Glomerular endothelial cell (primary cell): ENCODE results near the gene FAM3D. TPM values are rescaled to one million over a fixed set of nuclear protein-coding genes. Genes with fewer than 3 reads are reported as not detected.
"Not testable (repeated sequence)": the region's sequence is repeated elsewhere in the genome, so short reads cannot be mapped to it uniquely, and the experiment has no call there.

Source experiments
- DNase-seq: peaks from one replicate; pipeline ENCODE4 v3.0.0-alpha.2; 2011; ENCODE audit warnings: low read depth, low spot score; ENCODE audit errors: extremely low read depth
- total RNA-seq: library from RNA; depleted of rRNA; stranded (reverse); fragments of >200 nt; gene quantifications from 2 replicates; pipeline ENCODE4 v1.2.3, GENCODE V29; 2015

FAM3D gene
- total RNA-seq: 0.18 and 1.4 TPM in 2 replicates

DNA sequence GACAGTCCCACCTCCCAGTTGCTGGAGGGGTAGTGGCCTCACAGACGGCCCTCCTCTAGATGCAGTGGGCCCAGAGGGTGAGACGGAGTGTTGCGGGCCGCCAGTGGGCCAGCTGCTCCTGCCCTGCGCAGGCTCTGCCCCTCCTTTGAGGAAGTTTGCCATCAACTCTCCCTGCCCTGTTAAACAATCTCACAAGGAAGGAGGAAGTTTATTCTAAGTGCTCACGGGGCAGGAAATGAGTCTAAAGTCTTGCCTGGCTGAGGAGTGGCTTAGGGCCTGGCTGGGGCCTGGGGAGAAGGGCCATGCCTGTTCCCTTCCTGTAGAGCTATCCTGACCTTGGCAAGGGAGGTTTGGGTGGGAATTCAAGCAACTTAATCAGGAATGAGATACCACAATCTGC, at the start of gene FAM3D:
FAM3D (minus strand) TSS at position 92 of the 400 bp plus-strand sequence. CDS start 11,211 bp downstream, outside the sequence.
- DNase-seq: no peak

DNA sequence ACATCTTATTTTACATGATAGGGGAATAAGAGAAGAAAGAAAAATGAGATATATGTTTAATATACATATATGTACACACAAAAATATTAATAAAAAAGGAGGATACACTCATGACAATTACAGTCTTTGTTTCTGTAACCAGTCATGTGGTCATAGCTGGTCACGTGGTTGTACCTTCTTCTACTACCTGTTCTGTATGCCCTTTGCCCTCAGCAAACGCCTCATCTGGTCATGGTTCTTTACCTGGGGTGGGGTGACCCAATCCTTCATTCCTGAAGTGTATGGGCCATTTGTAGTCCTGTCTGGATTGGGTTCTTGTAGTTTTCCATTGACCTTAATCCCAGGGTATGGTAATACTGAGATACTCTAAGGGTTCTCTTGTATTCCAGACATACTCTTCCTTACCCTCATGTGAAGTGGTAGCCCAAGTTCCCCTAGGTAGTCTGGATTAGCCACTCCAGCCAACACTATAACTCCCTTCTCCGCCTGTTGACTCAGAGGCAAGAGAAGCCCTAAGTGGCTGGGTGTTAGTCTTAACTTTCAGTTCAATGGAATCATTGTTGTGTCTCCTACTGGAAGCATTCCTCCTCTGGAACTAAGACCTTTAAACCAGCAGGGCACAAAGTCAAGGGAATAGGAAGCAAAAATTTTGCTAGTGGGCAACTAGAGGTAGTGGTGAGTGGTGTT, 47.3 kb upstream of the FAM3D start:
- no peak for DNase-seq

DNA sequence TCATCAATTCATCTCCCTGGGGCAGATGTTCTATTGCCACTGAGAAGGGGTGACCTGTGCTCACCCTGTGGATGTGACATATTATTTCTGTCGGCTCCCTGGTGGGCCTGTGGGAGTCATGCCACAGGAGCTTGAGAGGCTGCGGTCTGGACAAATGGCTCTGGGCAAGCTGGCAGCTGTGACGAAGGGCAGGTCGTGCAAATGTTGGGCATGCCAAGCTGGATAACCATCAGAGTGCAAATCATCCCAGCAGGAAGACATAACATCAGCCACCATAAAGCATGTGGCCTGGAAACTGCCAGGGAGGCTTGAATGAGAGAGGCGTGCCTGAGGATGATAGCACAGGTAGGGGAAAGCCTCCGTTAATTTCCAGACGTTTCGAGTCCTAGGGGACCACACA, 45.3 kb upstream of the FAM3D start:
- no peak for DNase-seq

- DNase-seq: not testable (repeated sequence)
These were observed 42.4 kb upstream of the FAM3D start for GRCh38 chr3:58708983-58709382.

DNA sequence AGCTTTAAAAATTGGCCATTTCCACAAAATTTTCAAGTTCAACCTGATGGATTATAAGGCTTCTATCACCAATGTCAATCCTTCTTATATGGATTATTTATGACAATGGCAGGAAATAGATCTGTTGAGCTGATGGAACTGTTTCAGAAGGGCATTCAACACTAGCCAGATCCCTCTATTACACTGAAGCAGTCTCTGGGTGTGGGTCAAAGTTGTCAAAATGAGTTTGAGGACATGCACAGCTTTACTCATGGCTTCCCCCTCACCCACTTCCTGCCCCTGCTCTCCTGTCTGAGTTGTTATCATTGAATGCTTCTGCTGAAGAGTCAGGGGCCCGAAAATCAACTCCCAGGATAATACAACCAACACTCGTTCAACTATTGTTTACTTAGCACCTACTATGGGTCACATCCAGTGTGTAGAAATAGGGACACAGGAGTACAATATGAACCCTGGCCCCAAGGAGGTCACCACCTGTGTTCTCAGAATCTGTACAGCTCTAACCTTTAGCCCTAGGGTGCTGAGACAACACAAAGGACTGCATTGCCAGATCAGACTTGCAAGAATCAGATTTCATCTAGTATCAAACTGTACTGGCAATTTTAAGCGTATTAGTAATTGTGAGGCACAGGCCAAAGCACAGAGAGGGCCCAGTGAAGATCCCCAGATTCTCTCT, 41.7 kb upstream of the FAM3D start:
- DNase-seq: no peak

DNA sequence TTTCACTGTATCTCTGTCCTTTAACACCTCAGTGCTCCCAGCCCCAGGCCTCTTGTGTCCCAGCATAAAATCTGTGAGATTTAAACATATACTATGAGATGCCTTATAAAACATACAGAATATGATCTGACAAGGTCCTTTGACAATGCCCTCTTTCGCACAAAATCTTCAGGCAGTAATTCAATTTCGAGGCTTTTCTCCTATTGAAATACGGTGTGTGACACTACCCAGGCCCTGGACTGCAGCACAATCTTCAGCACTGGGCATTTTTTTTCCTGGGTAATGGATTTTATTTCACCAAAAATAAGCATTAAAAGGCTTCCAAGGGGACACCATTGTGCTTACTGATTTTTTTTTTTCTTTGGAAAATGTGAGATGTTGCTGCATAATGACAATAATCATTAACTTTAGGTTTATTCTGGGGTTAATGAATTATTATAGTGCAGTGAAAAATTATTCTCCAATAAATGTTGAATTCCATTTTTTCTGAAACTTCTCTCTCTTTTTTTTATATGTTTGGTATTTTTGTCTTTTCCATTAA, 40.9 kb upstream of the FAM3D start:
- no peak for DNase-seq

DNA sequence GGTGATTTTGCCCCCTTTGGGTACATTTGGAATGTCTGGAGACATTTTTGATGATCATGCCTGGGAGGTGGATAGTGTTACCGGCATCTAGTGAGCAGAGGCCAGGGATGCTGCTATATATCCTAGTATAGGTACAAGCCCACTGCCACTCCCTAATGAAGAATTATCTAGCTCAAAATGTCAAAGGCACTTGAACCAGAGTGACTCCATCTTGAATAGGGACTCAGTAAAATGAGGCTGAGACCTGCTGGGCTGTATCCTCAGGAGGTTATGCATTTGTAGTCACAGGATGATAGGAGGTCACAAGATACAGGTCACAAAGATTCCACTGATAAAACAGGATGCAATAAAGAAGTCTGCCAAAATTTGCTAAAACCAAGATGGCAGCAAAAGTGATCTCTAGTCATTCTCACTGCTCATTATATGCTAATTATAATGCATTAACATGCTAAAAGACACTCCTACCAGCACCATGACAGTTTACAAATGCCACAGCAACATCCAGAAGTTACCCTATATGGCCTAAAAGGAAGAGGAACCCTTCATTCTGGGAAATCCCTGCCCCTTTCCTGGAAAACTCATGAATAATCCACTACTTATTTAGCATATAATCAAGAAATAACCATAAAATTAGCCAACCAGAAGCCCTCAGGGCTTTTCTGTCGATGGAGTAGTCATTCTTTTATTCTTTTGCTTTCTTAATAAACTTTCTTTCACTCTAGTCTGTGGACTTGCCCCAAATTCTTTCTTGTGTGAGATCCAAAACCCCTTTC, 40.0 kb upstream of the FAM3D start:
- no peak for DNase-seq

DNA sequence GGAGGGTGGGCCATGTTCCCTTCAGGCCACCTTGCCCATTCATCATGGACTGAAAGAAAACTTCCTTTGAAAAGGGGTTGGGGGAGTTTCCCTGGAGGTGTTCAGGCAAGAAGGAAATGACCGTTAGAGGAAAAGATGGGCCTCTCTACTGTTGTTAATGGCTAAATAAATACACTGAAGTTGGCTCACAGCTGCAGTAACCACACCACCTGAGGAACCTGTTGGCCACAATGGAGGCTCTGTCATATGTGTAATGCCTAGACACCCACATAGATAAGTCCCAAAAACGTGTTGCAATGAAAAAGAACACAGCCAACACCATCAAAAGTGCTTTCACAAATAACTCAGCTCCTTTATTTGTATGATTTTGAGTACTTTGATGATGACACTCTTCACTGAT, 38.2 kb upstream of the FAM3D start:
- no peak for DNase-seq

- not testable (repeated sequence) for DNase-seq
These were observed 37.7 kb upstream of the FAM3D start for GRCh38 chr3:58704304-58704703.

DNA sequence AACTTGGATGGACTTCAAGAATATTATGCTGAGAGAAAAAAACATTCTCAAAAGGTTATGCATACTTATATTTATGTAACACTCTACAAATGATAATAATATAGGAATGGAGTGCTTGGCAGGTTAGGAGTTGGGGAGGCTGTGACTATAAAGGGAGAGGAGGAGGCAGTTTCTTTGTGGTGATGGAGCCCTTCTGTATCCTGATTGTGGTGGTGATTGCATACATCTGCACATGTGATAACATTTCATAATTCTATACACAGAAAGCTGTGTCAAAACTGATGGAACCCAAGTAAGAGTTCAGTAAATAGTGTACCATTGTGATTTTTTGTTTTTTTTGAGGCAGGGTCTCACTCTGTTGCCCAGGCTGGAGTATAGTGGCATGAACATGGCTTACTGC, 31.7 kb upstream of the FAM3D start:
- DNase-seq: no peak

DNA sequence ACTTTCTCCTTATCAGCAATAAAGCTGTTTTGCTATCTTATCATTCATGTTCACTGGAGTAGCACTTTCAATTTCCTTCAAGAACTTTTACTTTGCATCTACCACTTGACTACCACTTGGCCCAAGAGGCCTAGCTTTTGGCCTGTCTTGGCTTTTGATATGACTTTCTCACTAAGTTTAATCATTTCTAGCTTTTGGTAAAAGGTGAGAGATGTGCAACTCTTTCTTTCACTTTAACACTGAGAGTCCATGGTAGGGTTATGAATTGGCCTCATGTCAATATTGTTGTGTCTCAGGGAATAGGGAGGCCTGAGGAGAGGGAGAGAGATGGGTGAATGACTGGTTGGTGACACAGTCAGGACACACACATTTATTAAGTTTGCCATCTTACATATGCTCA, 31.0 kb upstream of the FAM3D start:
- no peak for DNase-seq

DNA sequence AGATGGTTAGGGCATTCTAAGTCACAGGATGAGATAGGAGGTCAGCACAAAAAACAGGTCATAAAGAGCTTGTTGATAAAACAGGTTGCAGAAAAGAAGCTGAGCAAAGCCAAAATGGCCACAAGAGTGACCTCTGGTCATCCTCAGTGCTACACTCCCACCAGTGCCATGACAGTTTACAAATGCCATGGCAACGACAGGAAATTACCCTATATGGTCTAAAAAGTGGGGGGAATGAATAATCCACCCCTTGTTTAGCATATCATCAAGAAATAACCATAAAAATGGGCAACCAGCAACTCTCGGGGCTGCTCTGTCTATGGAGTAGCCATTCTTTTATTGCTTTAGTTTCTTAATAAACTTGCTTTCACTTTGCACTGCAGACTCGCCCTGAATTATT, 30.2 kb upstream of the FAM3D start:
- not testable (repeated sequence) for DNase-seq

DNA sequence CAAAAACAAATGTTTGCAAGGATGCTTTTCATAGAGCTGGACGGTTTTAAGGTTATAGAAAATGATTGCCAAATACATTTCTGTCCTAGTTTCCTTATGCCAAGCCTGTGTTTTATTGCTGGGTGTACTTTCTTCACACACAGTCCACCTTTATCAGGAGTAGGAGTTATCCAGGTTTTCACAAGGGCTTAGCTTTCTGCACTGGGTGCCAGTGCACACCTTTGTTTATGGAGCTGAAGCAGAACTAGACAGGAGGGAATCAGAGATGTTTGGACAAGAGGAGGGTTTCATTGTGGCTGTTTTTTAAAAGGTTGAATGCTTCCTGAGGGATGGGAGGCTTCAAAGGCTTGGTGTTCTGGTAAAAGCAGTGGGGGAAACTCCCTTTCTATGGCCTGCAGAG, 29.5 kb upstream of the FAM3D start:
- no peak for DNase-seq

DNA sequence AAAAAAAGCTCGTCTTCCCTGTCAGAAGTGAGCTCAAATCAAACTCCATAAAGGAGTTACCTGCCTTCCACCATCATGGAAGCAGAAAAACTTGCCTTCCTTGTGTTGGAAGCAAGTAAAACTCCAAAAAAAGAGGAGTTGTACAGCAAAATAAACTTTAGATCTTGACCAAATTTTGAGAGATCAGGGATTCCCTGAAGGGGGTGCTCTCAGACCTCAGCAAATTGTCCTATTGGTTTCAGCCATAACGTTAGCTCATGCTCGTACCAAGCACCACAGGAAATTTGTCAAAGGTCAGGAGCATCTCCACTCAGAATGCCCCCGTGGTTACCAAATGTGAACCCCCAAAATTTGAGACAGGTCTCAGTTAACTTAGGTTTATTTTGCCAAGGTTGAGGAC, 28.7 kb upstream of the FAM3D start:
- DNase-seq: not testable (repeated sequence)

DNA sequence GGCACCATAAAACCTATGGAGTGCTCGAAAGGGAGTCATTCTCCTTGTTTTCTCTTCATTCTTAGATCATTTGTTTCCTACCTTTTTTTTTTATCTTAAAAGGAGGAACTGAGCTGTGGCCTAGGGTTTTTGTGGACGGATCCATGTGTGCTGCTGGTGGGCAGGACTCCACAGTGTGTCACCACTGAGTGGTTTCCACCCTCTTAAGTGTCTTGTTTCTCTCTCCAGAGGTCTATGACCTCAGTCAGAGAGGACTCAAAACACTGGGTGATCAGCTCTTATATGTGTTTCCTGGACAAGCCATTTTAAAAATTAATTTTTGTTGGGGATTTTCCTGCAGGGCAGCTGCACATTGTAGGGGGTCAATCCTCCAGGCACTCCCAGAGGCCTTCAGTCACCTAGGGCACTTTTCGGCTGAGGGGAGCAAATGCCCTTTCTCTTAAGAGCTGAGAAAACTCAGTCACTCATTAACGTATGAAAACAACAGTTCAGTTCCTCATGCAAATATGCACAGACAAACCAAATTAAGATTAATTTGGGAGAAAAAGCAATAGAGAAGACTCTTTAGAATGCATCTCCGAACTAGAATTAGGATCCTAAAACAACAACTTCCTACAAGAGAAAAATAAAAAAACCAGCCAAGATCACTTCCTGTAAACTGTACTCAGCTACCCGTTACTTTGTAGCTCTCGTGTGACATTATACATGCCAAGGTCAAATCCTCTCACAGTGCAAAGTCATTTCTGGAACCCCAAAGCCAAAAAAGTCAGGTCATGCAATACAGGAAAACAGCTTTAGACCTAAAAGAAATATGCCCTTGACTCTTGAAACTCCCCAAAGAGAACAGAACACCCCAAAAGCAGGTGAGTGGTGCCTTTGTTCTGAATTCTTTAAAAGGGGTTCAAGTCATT, 27.6 kb upstream of the FAM3D start:
- DNase-seq: no peak

- DNase-seq: no peak
These were observed 25.9 kb upstream of the FAM3D start for GRCh38 chr3:58692484-58692883.

- DNase-seq: peak; percentile 10
These were observed 25.4 kb upstream of the FAM3D start for GRCh38 chr3:58691997-58692396.

DNA sequence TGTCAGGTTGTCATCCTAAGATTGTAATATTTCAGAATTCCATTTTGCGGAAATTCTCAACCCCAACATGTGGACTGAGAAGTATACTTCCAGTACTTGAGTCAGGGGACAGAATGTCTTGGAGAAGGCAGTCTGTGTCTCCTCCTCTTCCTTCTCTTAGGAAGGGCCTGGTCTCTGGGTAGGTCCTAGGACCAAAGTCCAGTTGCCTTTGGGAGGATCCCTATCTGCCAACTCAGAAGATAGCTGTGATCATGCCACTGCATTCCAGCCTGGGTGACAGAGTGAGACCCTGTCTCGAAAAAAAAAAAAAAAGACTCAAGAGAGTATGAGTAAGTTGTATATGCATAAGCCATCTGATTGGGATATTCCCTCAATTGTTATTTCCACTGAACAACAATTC, 23.9 kb upstream of the FAM3D start:
- no peak for DNase-seq

- no peak for DNase-seq
These were observed 22.0 kb upstream of the FAM3D start for GRCh38 chr3:58688574-58688973.

- no peak for DNase-seq
These were observed 20.3 kb upstream of the FAM3D start for GRCh38 chr3:58686847-58687246.
